ENCODE results near the gene SACM1L. TPM values are rescaled to one million over a fixed set of nuclear protein-coding genes. Genes with fewer than 3 reads are reported as not detected.

SACM1L gene
- total RNA-seq, 1 experiment from 2014 or later: 51.0 TPM

- H3K9me3 Mint-ChIP-seq (ENCODE audit: unreplicated experiment): no peaks in the 10 kb centered on the region
- no peak overlapping the region for H3K4me3 Mint-ChIP-seq (ENCODE audit: unreplicated experiment)
- H3K27ac Mint-ChIP-seq (ENCODE audit: unreplicated experiment): no peak overlapping the region
- H3K36me3 Mint-ChIP-seq (ENCODE audit: insufficient read depth, unreplicated experiment): peaks cover 2% of the 10 kb centered on the region
- no peaks in the 10 kb centered on the region for H3K27me3 Mint-ChIP-seq (ENCODE audit: insufficient read depth, unreplicated experiment)
- H3K27me3 ChIP-seq (replicated peaks; ENCODE audit: control insufficient read depth, insufficient read depth, low read length): no peaks in the 10 kb centered on the region
- ChIA-PET CTCF (interaction anchor here (0.6 kb wide), 2 partner anchors 43 to 135 kb away, joined by 3 read pairs; no protein-coding TSS in a partner anchor), POLR2A (no interaction called here)
- H3K36me3 ChIP-seq (ENCODE audit: control insufficient read depth, insufficient read depth, low read length): no peaks in the 10 kb centered on the region
- H3K4me1 Mint-ChIP-seq (ENCODE audit: low read depth, unreplicated experiment): peaks cover 5% of the 10 kb centered on the region
- TF ChIP-seq CTCF (IDR thresholded peaks at IDR 0.05; ENCODE audit: insufficient read depth in 1 of 2, low read depth in 1 of 2, low read length in 1 of 2, severe bottlenecking in 1 of 2, unreplicated experiment in 1 of 2): no peak
- H3K9me3 ChIP-seq: no peaks in the 10 kb centered on the region
- no TSS peak for BruUV-seq (replicated peaks)
- DNase-seq: no peak
- peaks cover 18% of the 10 kb centered on the region; the same call in 1 of the 2 replicates for H3K4me1 ChIP-seq
- intact Hi-C loops (cut with micrococcal nuclease; ENCODE audit: unreplicated experiment): no loop called here
- H3K4me3 ChIP-seq (ENCODE audit: low read depth, low read length): no peak overlapping the region
These were observed 42.0 kb upstream of the SACM1L start for GRCh38 chr3:45647148-45647619.

GRCh38 chr3:45653205-45653604, 36.0 kb upstream of the SACM1L start:
- Histone ChIP-seq H3K4me1 (peaks cover 3% of the 10 kb centered on the region; the same call in 1 of the 2 replicates), H3K9me3 (no peaks in the 10 kb centered on the region), H3K27me3 (replicated peaks; ENCODE audit: control insufficient read depth, insufficient read depth, low read length) (no peaks in the 10 kb centered on the region), H3K36me3 (ENCODE audit: control insufficient read depth, insufficient read depth, low read length) (no peaks in the 10 kb centered on the region), H3K4me3 (ENCODE audit: low read depth, low read length) (no peak overlapping the region)
- ChIA-PET POLR2A (no interaction called here), CTCF (interaction anchor here (1.6 kb wide), 1 partner anchor 8 kb away, joined by 4 read pairs; no protein-coding TSS in a partner anchor)
- no peak for TF ChIP-seq CTCF (IDR thresholded peaks at IDR 0.05; ENCODE audit: insufficient read depth in 1 of 2, low read depth in 1 of 2, low read length in 1 of 2, severe bottlenecking in 1 of 2, unreplicated experiment in 1 of 2)
- intact Hi-C loops (cut with micrococcal nuclease; ENCODE audit: unreplicated experiment): no loop called here
- H3K4me3 Mint-ChIP-seq (ENCODE audit: unreplicated experiment): no peak overlapping the region
- H3K4me1 Mint-ChIP-seq (ENCODE audit: low read depth, unreplicated experiment): no peaks in the 10 kb centered on the region
- H3K27me3 Mint-ChIP-seq (ENCODE audit: insufficient read depth, unreplicated experiment): no peaks in the 10 kb centered on the region
- BruUV-seq (replicated peaks): no TSS peak
- H3K9me3 Mint-ChIP-seq (ENCODE audit: unreplicated experiment): no peaks in the 10 kb centered on the region
- no peak for DNase-seq
- no peak overlapping the region for H3K27ac Mint-ChIP-seq (ENCODE audit: unreplicated experiment)
- H3K36me3 Mint-ChIP-seq (ENCODE audit: insufficient read depth, unreplicated experiment): peaks cover 11% of the 10 kb centered on the region

- Mint-ChIP-seq H3K27ac (ENCODE audit: unreplicated experiment) (no peak overlapping the region), H3K4me3 (ENCODE audit: unreplicated experiment) (no peak overlapping the region), H3K36me3 (ENCODE audit: insufficient read depth, unreplicated experiment) (peaks cover 11% of the 10 kb centered on the region), H3K9me3 (ENCODE audit: unreplicated experiment) (no peaks in the 10 kb centered on the region), H3K27me3 (ENCODE audit: insufficient read depth, unreplicated experiment) (no peaks in the 10 kb centered on the region), H3K4me1 (ENCODE audit: low read depth, unreplicated experiment) (no peaks in the 10 kb centered on the region)
- intact Hi-C loops (cut with micrococcal nuclease; ENCODE audit: unreplicated experiment): no loop called here
- peak in 1 of 2 experiments; percentile 7 for TF ChIP-seq CTCF (IDR thresholded peaks at IDR 0.05; ENCODE audit: insufficient read depth in 1 of 2, low read depth in 1 of 2, low read length in 1 of 2, severe bottlenecking in 1 of 2, unreplicated experiment in 1 of 2)
- Histone ChIP-seq H3K9me3 (no peaks in the 10 kb centered on the region), H3K4me3 (ENCODE audit: low read depth, low read length) (no peak overlapping the region), H3K27me3 (replicated peaks; ENCODE audit: control insufficient read depth, insufficient read depth, low read length) (no peaks in the 10 kb centered on the region), H3K36me3 (ENCODE audit: control insufficient read depth, insufficient read depth, low read length) (no peaks in the 10 kb centered on the region), H3K4me1 (peaks cover 3% of the 10 kb centered on the region)
- CTCF ChIA-PET: interaction anchor here (0.6 to 1.6 kb wide), 2 partner anchors 9 to 36 kb away, joined by 4 read pairs; no protein-coding TSS in a partner anchor
- no TSS peak for BruUV-seq (replicated peaks)
- DNase-seq: no peak
- POLR2A ChIA-PET: no interaction called here
These were observed 34.7 kb upstream of the SACM1L start for GRCh38 chr3:45654397-45654944.

All from Caco-2 (cell line).